GM13976 (cell line): Measurements from ENCODE around the gene EPB41L4A.
"Not testable (repeated sequence)": the region's sequence is repeated elsewhere in the genome, so short reads cannot be mapped to it uniquely, and the experiment has no call there.

ENCODE experiments used
- DNase-seq: peaks from one replicate; pipeline ENCODE4 v3.0.0; 2012; ENCODE audit warnings: low spot score
- CTCF ChIP-seq: IDR thresholded peaks from 2 replicates; pipeline ENCODE4 v1.5.1; 2012; ENCODE audit warnings: borderline replicate concordance, mild to moderate bottlenecking; ENCODE audit not compliant: insufficient read depth; ENCODE audit errors: extremely low read depth, missing control alignments, control extremely low read depth
- in situ Hi-C: fragments of 300-500 bp; cut with MboI; formaldehyde crosslinking; loops from one replicate; pipeline ENCODE4 v1.12.0; 2022; ENCODE audit warnings: low sequenced_read_pairs, mixed read lengths, inconsistent platforms; ENCODE audit not compliant: unreplicated experiment

The EPB41L4A gene

GRCh38 chr5:112434641-112435040 lies 15.6 kb upstream of the EPB41L4A start:
- no peak for TF ChIP-seq CTCF
- in situ Hi-C loops, result no loop called here
- no peak for DNase-seq

- in situ Hi-C loops, DNase-seq: not testable (repeated sequence)
Measured at GRCh38 chr5:112426202-112426601, 7.1 kb upstream of the EPB41L4A start.

- in situ Hi-C loops, result no loop called here
- peak; percentile 81 for DNase-seq
- TF ChIP-seq CTCF, result peak; percentile 89
Measured at GRCh38 chr5:112419986-112420864, 1.1 kb upstream of the EPB41L4A start.

GRCh38 chr5:112418659-112419163 lies 366 bp downstream of the EPB41L4A start:
- no peak for DNase-seq
- in situ Hi-C loops, result no loop called here
- no peak for TF ChIP-seq CTCF

- DNase-seq, result peak; percentile 34
- in situ Hi-C loops, result no loop called here
- TF ChIP-seq CTCF, result no peak
Measured at GRCh38 chr5:112417931-112418658, 982 bp downstream of the EPB41L4A start.

GRCh38 chr5:112415552-112415951 lies 3.5 kb downstream of the EPB41L4A start:
- in situ Hi-C loops, result no loop called here
- TF ChIP-seq CTCF, result no peak
- no peak for DNase-seq

- TF ChIP-seq CTCF, result no peak
- no peak for DNase-seq
- in situ Hi-C loops, result no loop called here
Measured at GRCh38 chr5:112413611-112414010, 5.5 kb downstream of the EPB41L4A start.
